Measurements from ENCODE around the gene ZNF423. TPM values are rescaled to one million over a fixed set of nuclear protein-coding genes. Genes with fewer than 3 reads are reported as not detected.

ZNF423 gene
- total RNA-seq, 1 donor from 2014 or later = 0.69 TPM

DNA sequence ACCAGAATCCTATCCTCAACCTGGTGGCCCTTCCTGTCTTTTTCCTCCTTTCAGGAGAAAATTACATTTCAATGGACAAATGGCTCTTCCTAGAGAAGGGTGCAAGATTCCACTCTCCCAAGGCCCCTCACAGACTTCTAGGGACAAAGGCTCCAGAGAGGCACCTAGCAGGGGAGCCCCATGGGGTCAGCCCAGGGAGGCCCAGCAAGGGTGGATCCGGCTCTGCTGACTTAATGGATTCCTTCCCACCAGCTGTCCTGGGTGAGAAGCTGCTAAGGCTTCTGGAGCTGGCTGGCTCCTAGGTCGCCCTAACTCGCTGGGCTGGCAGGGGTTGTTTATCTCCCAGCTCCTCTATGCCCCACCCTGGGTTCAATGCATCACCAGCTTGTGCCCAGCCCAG lies 152.4 kb downstream of the ZNF423 start:
- TF ChIP-seq, protein P1, sequence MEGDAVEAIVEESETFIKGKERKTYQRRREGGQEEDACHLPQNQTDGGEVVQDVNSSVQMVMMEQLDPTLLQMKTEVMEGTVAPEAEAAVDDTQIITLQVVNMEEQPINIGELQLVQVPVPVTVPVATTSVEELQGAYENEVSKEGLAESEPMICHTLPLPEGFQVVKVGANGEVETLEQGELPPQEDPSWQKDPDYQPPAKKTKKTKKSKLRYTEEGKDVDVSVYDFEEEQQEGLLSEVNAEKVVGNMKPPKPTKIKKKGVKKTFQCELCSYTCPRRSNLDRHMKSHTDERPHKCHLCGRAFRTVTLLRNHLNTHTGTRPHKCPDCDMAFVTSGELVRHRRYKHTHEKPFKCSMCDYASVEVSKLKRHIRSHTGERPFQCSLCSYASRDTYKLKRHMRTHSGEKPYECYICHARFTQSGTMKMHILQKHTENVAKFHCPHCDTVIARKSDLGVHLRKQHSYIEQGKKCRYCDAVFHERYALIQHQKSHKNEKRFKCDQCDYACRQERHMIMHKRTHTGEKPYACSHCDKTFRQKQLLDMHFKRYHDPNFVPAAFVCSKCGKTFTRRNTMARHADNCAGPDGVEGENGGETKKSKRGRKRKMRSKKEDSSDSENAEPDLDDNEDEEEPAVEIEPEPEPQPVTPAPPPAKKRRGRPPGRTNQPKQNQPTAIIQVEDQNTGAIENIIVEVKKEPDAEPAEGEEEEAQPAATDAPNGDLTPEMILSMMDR (conservative IDR thresholded peaks at IDR 0.05; ENCODE audit: low read depth, low read length) = no peak
- H3K4me3 ChIP-seq (ENCODE audit: low read depth, low read length) = no peak overlapping the region
- no peak for DNase-seq (ENCODE audit: low read depth)

DNA sequence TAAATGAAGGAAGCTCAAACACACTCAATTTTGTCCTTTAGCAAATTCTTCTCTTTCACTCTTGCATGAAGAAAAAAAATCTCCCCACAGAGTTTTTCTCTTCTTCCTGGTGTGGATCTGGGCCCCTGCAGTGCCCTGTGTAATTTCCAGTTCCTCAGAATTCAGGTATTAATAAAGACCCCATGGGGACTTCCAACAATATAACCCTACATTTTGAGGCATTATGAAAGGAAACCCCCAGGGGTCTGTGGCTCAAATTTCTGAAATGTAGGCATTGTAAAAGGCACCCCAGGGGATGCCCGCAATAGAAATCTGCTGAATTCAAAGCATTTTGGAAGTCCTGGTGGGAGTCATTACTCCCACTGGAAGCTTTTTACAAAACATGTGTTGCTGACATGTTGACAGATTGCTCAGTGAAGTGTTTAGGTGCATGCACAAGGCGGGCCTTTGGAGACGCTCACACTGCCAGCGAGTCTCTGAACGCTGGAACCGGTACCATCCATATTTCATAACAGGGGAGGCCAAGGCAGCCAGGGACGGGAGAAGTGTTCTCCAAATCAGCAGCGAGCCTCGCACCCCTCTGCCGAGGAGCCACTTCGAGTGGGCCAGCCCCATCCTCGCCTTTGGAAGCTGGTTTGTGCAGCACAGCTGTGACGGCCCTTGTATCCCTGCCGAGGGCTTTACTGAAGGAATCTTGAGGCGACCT lies 154.0 kb downstream of the ZNF423 start:
- H3K4me3 ChIP-seq (ENCODE audit: low read depth, low read length) = no peak overlapping the region
- no peak for DNase-seq (ENCODE audit: low read depth)
- TF ChIP-seq, protein P1 (conservative IDR thresholded peaks at IDR 0.05; ENCODE audit: low read depth, low read length) = no peak

DNA sequence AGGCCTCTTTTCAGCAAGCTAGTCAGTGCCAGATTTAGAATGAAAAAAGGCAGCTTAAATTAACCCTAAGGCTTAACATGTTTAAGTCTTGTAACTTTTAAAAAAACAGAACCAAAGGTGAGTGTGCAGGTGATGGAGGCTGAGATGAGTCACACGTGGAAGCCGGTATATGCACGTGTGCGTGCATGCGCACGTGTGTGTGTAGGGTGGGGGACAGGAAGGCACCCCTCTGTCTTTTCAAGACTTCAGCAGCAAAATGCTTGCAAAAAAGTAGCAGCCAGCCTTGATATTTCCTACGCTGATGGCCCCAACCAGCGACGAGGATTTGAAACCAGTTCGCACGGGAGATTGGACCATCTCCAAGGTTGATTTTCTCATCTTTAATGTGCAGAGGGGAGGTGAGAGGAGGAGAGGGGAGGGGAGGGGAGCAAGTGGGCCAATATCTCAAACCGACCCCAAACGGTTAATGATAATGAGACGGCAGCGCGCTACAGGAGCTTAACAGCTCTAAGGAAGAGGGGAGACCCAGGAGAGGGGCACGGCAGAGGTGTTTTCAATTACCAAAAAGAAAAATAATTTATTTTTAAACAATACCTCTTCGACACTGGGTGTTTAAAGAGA lies 154.7 kb downstream of the ZNF423 start:
- no peak for DNase-seq (ENCODE audit: low read depth)
- TF ChIP-seq, protein P1 (conservative IDR thresholded peaks at IDR 0.05; ENCODE audit: low read depth, low read length) = no peak
- H3K4me3 ChIP-seq (ENCODE audit: low read depth, low read length) = no peak overlapping the region

DNA sequence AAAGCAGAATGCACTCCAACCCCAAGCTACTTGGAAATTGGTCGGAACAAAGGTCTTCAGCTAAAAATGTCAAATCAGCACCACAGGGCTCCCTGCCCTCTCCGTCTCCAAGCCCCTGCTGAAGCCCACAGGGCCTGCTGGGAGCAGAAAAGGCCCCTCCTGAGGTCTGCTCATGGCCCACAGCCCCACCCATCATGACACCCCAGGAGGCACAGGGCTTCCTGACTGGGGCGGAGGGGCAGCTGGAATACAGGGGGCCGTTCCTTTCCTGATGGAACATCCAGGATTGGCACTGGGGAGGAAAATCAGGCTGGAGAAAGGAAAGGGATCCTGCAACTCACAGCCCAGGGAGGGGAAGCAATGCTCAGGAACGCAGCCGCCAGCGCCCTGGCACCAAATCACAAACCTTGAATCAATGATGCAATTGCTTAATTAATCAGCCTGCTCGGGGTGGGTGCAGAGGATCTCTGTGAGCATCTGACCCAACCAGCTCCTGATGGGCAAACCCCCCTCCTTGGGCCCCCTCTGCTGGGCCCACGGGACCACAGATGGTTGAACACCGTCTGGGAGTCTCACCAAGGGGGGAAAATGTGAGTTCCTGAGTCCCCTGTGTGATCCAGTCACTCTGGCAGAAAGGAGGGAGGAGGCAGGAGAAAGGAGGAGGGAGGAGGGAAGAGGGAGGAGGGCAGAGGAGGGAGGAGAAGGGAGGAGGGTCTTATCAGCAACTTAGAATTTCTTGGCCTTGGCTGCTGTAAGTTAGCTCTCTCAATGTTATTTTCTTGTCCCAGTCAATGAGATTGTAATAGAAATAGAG lies 155.5 kb downstream of the ZNF423 start:
- TF ChIP-seq, protein P1 (conservative IDR thresholded peaks at IDR 0.05; ENCODE audit: low read depth, low read length) = no peak
- DNase-seq (ENCODE audit: low read depth) = no peak
- H3K4me3 ChIP-seq (ENCODE audit: low read depth, low read length) = no peak overlapping the region

GRCh38 chr16:49699841-49700175 lies 156.1 kb downstream of the ZNF423 start:
- no peak for DNase-seq (ENCODE audit: low read depth)
- TF ChIP-seq, protein P1 (conservative IDR thresholded peaks at IDR 0.05; ENCODE audit: low read depth, low read length) = no peak
- no peak overlapping the region for H3K4me3 ChIP-seq (ENCODE audit: low read depth, low read length)

- TF ChIP-seq, protein P1 (conservative IDR thresholded peaks at IDR 0.05; ENCODE audit: low read depth, low read length) = no peak
- DNase-seq (ENCODE audit: low read depth) = no peak
- H3K4me3 ChIP-seq (ENCODE audit: low read depth, low read length) = no peak overlapping the region
Observed at GRCh38 chr16:49698931-49699840, 156.7 kb downstream of the ZNF423 start.
